ENCODE results near the gene S100A5.

S100A5 gene

GRCh38 chr1:153557877-153558276, 17.1 kb upstream of the S100A5 start:
- H3K9me2 ChIP-seq (replicated peaks; ENCODE audit: insufficient read depth, low read length) = no peaks in the 10 kb centered on the region
- DNase-seq = no peak
- no peaks in the 10 kb centered on the region for H3K27me3 ChIP-seq (replicated peaks; ENCODE audit: insufficient read depth, low read length)
- no peaks in the 10 kb centered on the region for H3K36me3 ChIP-seq (replicated peaks; ENCODE audit: insufficient read depth, low read length)
- no peak overlapping the region for H2AFZ ChIP-seq (ENCODE audit: low read length)
- no peaks in the 10 kb centered on the region for H4K20me1 ChIP-seq (ENCODE audit: insufficient read depth, low read length)
- TF ChIP-seq EZH2phosphoT487 (IDR thresholded peaks at IDR 0.05; ENCODE audit: low read length) (no peak), EZH2 (optimal IDR thresholded peaks at IDR 0.05; ENCODE audit: low read depth, low read length) (no peak)
- TF ChIP-seq, protein P1, sequence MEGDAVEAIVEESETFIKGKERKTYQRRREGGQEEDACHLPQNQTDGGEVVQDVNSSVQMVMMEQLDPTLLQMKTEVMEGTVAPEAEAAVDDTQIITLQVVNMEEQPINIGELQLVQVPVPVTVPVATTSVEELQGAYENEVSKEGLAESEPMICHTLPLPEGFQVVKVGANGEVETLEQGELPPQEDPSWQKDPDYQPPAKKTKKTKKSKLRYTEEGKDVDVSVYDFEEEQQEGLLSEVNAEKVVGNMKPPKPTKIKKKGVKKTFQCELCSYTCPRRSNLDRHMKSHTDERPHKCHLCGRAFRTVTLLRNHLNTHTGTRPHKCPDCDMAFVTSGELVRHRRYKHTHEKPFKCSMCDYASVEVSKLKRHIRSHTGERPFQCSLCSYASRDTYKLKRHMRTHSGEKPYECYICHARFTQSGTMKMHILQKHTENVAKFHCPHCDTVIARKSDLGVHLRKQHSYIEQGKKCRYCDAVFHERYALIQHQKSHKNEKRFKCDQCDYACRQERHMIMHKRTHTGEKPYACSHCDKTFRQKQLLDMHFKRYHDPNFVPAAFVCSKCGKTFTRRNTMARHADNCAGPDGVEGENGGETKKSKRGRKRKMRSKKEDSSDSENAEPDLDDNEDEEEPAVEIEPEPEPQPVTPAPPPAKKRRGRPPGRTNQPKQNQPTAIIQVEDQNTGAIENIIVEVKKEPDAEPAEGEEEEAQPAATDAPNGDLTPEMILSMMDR (IDR thresholded peaks at IDR 0.05; ENCODE audit: low read length) = no peak
- no peak overlapping the region for H3K4me3 ChIP-seq (ENCODE audit: low read length)
- H3K27ac ChIP-seq (ENCODE audit: low read length) = no peak overlapping the region
- no peak overlapping the region for H3K4me2 ChIP-seq (ENCODE audit: low read depth, low read length)
- no peaks in the 10 kb centered on the region for H3K4me1 ChIP-seq (ENCODE audit: low read length)
- no peak overlapping the region for H3K9ac ChIP-seq (ENCODE audit: low read length)
- no peaks in the 10 kb centered on the region for H3K9me3 ChIP-seq (replicated peaks; ENCODE audit: insufficient read depth, low read length)
- no peaks in the 10 kb centered on the region for H3K79me2 ChIP-seq (ENCODE audit: low read length)
- H3F3A ChIP-seq (ENCODE audit: insufficient read depth, low read length) = no peaks in the 10 kb centered on the region

- Histone ChIP-seq H4K20me1 (ENCODE audit: insufficient read depth, low read length) (no peaks in the 10 kb centered on the region), H3K27ac (ENCODE audit: low read length) (no peak overlapping the region), H3K27me3 (replicated peaks; ENCODE audit: insufficient read depth, low read length) (no peaks in the 10 kb centered on the region), H3K79me2 (ENCODE audit: low read length) (no peaks in the 10 kb centered on the region), H3K4me2 (ENCODE audit: low read depth, low read length) (no peak overlapping the region), H3K36me3 (replicated peaks; ENCODE audit: insufficient read depth, low read length) (no peaks in the 10 kb centered on the region), H3K9me3 (replicated peaks; ENCODE audit: insufficient read depth, low read length) (no peaks in the 10 kb centered on the region), H3K4me3 (ENCODE audit: low read length) (no peak overlapping the region), H3K9me2 (replicated peaks; ENCODE audit: insufficient read depth, low read length) (no peaks in the 10 kb centered on the region), H3F3A (ENCODE audit: insufficient read depth, low read length) (no peaks in the 10 kb centered on the region), H3K4me1 (ENCODE audit: low read length) (no peaks in the 10 kb centered on the region), H2AFZ (ENCODE audit: low read length) (no peak overlapping the region), H3K9ac (ENCODE audit: low read length) (no peak overlapping the region)
- TF ChIP-seq, protein P1 (IDR thresholded peaks at IDR 0.05; ENCODE audit: low read length) = no peak
- TF ChIP-seq EZH2 (optimal IDR thresholded peaks at IDR 0.05; ENCODE audit: low read depth, low read length) (no peak), EZH2phosphoT487 (IDR thresholded peaks at IDR 0.05; ENCODE audit: low read length) (no peak)
- DNase-seq = no peak
These were observed 15.6 kb upstream of the S100A5 start for GRCh38 chr1:153556348-153556747.

DNA sequence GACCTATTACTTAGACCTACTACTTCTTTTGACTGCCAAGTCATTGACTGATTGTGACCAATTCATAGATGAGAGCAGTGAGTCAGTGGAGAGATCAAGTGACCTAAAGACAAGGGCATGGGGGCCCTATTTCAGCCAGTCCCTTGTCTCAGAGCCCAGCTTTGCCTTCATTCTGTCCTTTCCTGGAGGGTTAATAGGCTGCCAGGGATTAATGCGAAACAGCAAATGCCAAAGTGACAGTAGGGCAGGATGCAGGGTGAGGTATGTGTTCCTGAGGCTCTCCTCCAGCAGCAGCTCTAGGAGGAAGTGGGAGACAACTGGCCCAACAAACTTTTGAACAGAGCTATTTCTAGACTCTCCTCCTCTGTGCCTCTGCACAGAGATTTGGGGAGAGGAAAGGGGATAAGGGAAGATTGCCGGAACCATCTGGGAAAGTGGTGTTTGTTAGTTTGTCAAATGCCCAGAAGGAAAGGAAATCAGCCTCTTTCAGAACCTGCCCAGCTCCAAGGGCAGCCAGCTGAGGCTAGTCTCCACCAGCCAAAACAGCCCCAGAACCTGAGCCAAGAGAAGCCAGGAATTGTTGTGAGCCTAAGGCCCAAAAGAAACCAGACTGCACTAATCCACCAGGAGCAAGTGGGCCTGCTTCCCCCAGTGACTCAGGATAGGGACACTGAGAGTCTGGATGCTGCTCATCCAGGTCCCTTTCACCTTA, 13.3 kb upstream of the S100A5 start:
- Histone ChIP-seq H3F3A (ENCODE audit: insufficient read depth, low read length) (no peaks in the 10 kb centered on the region), H3K9me2 (replicated peaks; ENCODE audit: insufficient read depth, low read length) (no peaks in the 10 kb centered on the region), H3K9me3 (replicated peaks; ENCODE audit: insufficient read depth, low read length) (no peaks in the 10 kb centered on the region), H2AFZ (ENCODE audit: low read length) (no peak overlapping the region), H4K20me1 (ENCODE audit: insufficient read depth, low read length) (no peaks in the 10 kb centered on the region), H3K4me3 (ENCODE audit: low read length) (no peak overlapping the region), H3K27me3 (replicated peaks; ENCODE audit: insufficient read depth, low read length) (no peaks in the 10 kb centered on the region), H3K9ac (ENCODE audit: low read length) (no peak overlapping the region), H3K36me3 (replicated peaks; ENCODE audit: insufficient read depth, low read length) (no peaks in the 10 kb centered on the region), H3K4me2 (ENCODE audit: low read depth, low read length) (no peak overlapping the region), H3K79me2 (ENCODE audit: low read length) (no peaks in the 10 kb centered on the region), H3K4me1 (ENCODE audit: low read length) (no peaks in the 10 kb centered on the region), H3K27ac (ENCODE audit: low read length) (no peak overlapping the region)
- TF ChIP-seq EZH2phosphoT487 (IDR thresholded peaks at IDR 0.05; ENCODE audit: low read length) = no peak
- TF ChIP-seq, protein P1 (IDR thresholded peaks at IDR 0.05; ENCODE audit: low read length) = no peak
- TF ChIP-seq EZH2 (optimal IDR thresholded peaks at IDR 0.05; ENCODE audit: low read depth, low read length) = no peak
- DNase-seq = no peak

Data from MM.1S (cell line).